Measurements from ENCODE around the gene TRAPPC3L. TPM values are rescaled to one million over a fixed set of nuclear protein-coding genes. Genes with fewer than 3 reads are reported as not detected.

TRAPPC3L gene
- total and polyA plus RNA-seq, 2 donors: 0.05 to 0.42 TPM

DNA sequence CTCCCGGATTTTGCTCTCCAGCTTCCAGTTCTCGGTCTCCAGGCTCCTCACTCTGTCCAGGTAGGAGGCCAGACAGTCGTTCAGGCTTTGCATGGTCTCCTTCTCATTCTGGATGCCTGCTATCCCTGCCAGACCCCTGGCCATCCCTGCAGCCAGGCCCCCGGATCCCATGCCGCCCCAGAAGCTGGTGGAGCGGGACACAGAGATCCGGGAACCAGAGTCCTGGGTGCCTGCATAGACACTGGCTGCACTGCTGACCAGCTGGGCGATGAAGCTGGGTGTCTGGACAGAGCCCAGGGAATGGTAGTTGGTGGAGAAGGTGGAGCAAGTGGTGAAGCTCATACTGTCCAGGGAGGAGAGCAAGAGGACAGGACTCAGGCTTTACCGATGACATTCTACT, 87.2 kb downstream of the TRAPPC3L start:
- WGBS: 93% methylated on average over 9 of the region's 9 CpGs
- no peak overlapping the region for H3K27ac ChIP-seq (ENCODE audit: low read depth)
- H3K4me1 ChIP-seq (ENCODE audit: insufficient read depth): no peaks in the 10 kb centered on the region
- DNase-seq (ENCODE audit: extremely low spot score): no peak
- H3K36me3 ChIP-seq (ENCODE audit: insufficient read depth): no peaks in the 10 kb centered on the region
- H3K4me3 ChIP-seq (ENCODE audit: low read depth, low read length): no peak overlapping the region

DNA sequence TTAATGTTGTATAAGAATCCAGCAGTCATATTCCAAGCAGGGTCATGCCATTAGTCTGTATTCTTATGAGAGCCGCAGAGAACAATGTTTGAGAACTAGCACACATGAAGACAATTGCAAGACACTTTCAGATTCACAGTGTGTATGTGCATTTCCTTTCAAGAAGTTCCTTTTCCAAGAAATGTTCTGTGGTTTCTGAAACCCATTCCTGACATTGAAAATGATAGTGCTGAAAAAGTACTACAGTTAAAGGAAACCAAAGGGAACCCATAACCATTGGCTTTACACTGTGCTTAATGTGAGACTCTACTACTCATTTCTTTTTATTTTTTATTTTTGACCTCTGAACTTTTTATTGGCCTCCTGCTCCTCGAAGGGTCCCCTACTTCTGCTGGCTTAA, 88.6 kb downstream of the TRAPPC3L start:
- no peaks in the 10 kb centered on the region for H3K36me3 ChIP-seq (ENCODE audit: insufficient read depth)
- DNase-seq (ENCODE audit: extremely low spot score): no peak
- no peak overlapping the region for H3K4me3 ChIP-seq (ENCODE audit: low read depth, low read length)
- H3K4me1 ChIP-seq (ENCODE audit: insufficient read depth): no peaks in the 10 kb centered on the region
- no peak overlapping the region for H3K27ac ChIP-seq (ENCODE audit: low read depth)
- WGBS: 83% methylated on average over 2 of the region's 2 CpGs

DNA sequence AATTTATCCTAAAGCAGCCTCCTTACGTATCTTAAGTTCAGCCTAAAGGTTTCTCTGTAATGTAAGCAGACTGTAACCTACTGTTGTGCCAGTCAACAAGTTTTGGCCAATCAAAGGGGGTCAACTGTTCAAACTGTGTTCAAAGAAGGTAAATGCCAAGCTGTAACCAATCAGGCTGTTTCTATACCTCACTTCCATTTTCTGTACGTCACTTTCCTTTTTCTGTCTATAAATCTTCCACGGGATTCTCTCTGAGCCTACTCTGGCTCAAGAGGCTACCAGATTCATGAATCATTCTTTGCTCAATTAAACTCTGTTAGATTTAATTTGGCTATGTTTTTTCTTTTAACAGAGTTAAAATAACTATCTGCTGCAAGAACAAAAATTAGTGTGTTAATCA, 89.4 kb downstream of the TRAPPC3L start:
- Histone ChIP-seq H3K4me3 (ENCODE audit: low read depth, low read length) (no peak overlapping the region), H3K36me3 (ENCODE audit: insufficient read depth) (no peaks in the 10 kb centered on the region), H3K4me1 (ENCODE audit: insufficient read depth) (no peaks in the 10 kb centered on the region), H3K27ac (ENCODE audit: low read depth) (no peak overlapping the region)
- DNase-seq (ENCODE audit: extremely low spot score): no peak
- WGBS: 88% methylated on average over 3 of the region's 3 CpGs

DNA sequence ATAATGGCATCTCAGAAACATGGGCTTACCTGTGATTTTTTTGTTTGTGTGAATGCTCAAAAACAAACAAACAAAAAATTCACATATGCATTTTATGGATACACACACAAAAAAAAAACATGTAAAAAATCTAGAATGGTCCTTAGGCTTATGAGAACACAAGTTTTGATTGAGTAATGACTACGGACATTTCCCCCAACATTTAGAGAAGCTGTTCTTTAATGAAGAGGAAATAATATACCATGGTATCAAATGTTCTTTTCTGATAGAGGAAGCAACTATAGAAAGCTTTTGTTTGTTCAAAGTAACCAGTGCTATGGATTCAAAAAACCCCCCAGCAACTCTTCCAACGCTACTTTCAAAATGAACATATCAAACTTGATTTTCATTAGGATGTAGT, 93.0 kb downstream of the TRAPPC3L start:
- Histone ChIP-seq H3K4me3 (ENCODE audit: low read depth, low read length) (no peak overlapping the region), H3K27ac (ENCODE audit: low read depth) (no peak overlapping the region), H3K36me3 (ENCODE audit: insufficient read depth) (no peaks in the 10 kb centered on the region), H3K4me1 (ENCODE audit: insufficient read depth) (no peaks in the 10 kb centered on the region)
- 87% methylated on average over 2 of the region's 2 CpGs for WGBS
- DNase-seq (ENCODE audit: extremely low spot score): no peak

DNA sequence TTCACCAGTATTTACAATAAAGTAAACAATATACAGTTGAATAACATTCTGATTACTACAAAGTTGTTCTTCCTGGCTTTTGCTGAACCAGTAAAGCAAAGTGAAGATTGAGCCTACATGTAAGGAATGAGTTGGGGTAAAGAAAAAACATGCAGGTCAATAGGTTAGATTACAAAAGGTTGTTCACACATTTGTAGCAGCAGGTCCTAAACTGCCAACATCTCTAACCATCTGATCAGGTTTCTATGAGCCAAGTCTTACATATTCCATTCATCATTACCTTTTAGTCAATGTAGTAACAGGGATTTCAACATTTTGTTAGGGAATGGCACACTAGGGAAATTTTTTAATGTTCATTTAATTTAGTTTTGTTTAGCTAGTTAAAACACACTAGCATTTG, 93.6 kb downstream of the TRAPPC3L start:
- no peak for DNase-seq (ENCODE audit: extremely low spot score)
- no peaks in the 10 kb centered on the region for H3K36me3 ChIP-seq (ENCODE audit: insufficient read depth)
- H3K27ac ChIP-seq (ENCODE audit: low read depth): no peak overlapping the region
- no peaks in the 10 kb centered on the region for H3K4me1 ChIP-seq (ENCODE audit: insufficient read depth)
- H3K4me3 ChIP-seq (ENCODE audit: low read depth, low read length): no peak overlapping the region

DNA sequence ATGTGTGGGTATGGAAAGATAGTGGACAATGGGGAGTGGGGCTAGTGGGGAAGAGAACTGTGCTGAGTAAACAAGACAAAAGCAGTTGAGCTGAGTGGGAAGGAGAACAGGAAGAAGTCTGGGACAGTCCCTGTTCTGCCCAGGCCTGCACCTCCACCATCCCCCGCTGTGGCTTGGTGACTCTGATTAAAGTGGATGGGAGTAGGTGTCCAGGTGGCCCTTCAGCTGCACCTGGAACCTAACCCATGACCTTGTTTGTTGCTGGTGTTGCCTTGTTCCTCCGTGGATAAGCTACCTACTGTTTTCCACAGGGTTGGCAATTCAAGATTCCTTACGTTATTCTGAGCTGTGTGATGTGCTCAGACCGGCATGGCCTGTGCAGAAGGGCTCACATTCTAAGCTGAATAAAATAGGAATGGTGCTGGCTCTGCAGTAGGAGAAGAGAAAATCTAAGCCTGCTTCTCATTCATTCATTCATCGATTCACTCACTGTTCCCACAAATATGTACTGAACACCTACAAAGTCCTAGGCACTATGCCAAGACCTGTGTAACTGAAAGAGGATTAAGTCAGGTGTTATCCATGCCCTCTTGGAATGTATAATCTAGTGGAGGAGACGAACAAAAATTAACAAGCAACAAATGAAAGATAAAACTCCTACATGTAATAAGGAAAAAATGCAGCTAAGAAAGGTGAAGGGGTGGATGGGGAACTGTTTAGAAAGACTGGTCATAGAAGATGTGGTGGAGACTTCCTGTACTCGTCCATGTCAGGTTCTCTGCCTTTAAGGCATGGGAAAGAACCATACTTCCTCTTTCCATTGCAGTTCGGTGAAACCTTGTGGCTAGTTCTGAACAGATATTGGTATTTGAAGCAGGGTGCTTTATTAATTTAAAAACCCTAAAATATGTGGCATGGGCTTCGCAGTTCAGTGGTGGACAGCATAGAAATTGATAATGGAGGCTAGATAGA, 94.4 kb downstream of the TRAPPC3L start:
- H3K36me3 ChIP-seq (ENCODE audit: insufficient read depth): no peaks in the 10 kb centered on the region
- DNase-seq (ENCODE audit: extremely low spot score): no peak
- no peak overlapping the region for H3K4me3 ChIP-seq (ENCODE audit: low read depth, low read length)
- no peaks in the 10 kb centered on the region for H3K4me1 ChIP-seq (ENCODE audit: insufficient read depth)
- 75% methylated on average over 9 of the region's 9 CpGs for WGBS
- no peak overlapping the region for H3K27ac ChIP-seq (ENCODE audit: low read depth)

DNA sequence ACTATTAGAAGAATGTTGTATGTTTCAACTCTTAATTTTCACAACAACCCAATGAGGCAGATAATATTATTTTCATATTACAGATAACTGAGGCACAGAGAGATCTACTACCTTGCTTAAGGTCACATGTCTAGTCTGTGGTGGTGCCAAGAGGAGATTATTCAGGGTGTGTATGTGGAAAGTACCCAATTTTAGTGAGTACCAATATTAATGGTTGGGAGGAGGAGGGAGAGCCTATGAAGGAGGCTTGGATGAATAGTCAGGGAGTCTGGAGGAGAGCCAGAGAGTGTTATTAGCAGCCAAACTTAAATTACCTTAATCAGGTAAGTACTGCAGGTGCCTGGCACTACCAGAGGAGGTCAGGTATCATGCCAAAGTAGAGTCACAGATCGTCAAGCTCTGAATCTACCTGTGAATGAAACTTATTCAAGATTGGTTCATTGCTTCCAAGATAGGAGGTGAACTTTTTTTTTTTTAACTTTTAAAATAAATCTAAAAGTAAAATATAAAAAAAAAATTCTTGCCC, 95.2 kb downstream of the TRAPPC3L start:
- H3K4me3 ChIP-seq (ENCODE audit: low read depth, low read length): no peak overlapping the region
- no peaks in the 10 kb centered on the region for H3K36me3 ChIP-seq (ENCODE audit: insufficient read depth)
- 82% methylated on average over 1 of the region's 1 CpG for WGBS
- no peaks in the 10 kb centered on the region for H3K4me1 ChIP-seq (ENCODE audit: insufficient read depth)
- no peak overlapping the region for H3K27ac ChIP-seq (ENCODE audit: low read depth)
- DNase-seq (ENCODE audit: extremely low spot score): no peak

DNA sequence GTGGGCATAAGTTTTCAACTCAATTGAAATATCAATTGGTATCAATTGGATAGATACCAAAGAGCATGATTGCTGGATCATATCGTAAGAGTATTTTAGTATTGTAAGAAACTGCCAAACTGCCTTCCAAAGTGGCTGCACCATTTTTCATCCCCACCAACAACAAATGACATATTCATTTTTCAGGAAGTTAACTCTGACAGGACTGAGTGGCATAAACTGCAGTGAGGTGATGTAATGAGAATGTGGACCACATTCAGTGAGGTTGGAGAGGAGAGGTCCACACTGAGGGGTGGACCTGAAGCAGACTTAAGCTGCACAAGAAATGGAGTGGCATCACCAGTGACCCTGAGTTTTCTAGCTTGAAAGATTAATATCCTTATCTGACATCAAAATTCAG, 95.9 kb downstream of the TRAPPC3L start:
- H3K27ac ChIP-seq (ENCODE audit: low read depth): no peak overlapping the region
- no peak for DNase-seq (ENCODE audit: extremely low spot score)
- no peak overlapping the region for H3K4me3 ChIP-seq (ENCODE audit: low read depth, low read length)
- no peaks in the 10 kb centered on the region for H3K36me3 ChIP-seq (ENCODE audit: insufficient read depth)
- no peaks in the 10 kb centered on the region for H3K4me1 ChIP-seq (ENCODE audit: insufficient read depth)
- WGBS: 92% methylated on average over 1 of the region's 1 CpG

DNA sequence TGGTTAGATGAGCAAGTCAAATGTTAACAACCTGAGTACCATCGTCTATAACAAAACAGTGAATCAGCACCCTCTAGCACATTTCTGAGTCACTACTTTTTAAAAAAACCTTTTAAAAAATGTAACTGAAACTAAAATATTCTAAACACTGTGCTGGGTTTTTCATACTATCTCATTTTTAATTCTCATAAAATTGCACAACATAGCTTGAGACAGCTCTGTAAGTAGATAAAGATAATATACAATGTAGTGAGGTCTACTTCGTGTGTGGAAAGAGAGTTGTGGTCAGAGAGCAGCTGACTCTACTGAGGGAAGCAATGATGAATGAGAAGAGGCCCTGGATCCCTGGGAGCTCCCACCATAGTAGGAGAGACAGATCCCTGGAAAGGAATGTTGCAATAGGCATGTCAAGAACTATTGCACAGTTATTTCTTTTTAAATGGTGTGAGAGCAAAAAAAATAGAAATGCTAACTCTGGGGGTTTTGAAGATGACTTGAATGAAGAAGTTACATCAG, 97.9 kb downstream of the TRAPPC3L start:
- WGBS: 11% methylated on average over 2 of the region's 2 CpGs
- H3K4me3 ChIP-seq (ENCODE audit: low read depth, low read length): no peak overlapping the region

DNA sequence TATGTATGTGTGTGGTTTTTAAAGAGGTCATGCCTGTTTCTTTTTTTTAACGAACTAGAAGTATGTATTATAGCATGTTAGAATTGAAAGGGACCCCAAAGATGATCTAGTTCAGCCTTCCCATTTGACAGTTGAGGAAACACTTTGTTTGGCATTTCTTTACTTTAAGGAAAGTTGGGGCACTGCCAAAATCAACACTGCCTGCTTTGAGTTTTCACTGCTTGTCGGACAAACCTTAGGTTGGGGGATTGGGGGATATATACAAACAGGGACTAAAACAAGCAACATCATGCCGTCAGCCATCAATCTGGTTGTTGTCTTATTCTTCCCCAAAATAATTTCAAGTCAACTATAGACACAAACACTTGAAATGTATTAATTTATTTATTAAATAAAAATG, 98.4 kb downstream of the TRAPPC3L start:
- no peaks in the 10 kb centered on the region for H3K4me1 ChIP-seq (ENCODE audit: insufficient read depth)
- WGBS: 45% methylated on average over 3 of the region's 3 CpGs
- no peaks in the 10 kb centered on the region for H3K36me3 ChIP-seq (ENCODE audit: insufficient read depth)
- no peak overlapping the region for H3K4me3 ChIP-seq (ENCODE audit: low read depth, low read length)
- DNase-seq (ENCODE audit: extremely low spot score): no peak
- H3K27ac ChIP-seq (ENCODE audit: low read depth): no peak overlapping the region

More for the DNA sequence above, 97.9 kb downstream of the TRAPPC3L start:
- Histone ChIP-seq H3K27ac (ENCODE audit: low read depth) (no peak overlapping the region), H3K4me1 (ENCODE audit: insufficient read depth) (no peaks in the 10 kb centered on the region), H3K36me3 (ENCODE audit: insufficient read depth) (no peaks in the 10 kb centered on the region)
- no peak for DNase-seq (ENCODE audit: extremely low spot score)

DNA sequence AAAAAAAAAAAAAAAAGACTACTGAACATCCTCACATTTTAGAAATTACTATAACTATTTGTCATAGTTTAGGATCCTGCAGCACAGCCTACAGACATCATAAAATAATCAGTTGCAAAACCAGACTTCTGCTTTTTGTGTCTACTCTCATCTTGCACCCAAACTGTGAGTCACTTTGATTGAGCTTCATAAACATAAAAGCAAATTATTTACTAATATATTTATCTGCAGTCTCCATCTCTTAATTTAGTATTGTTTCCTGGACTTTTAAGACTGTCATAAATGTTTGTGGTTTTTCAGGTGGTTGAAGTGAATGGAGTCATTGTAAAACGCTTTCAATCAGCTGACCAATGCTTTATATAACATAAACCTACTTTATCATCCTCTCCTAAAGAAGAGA, 99.1 kb downstream of the TRAPPC3L start:
- WGBS: 74% methylated on average over 1 of the region's 1 CpG
- DNase-seq (ENCODE audit: extremely low spot score): no peak
- H3K27ac ChIP-seq (ENCODE audit: low read depth): no peak overlapping the region
- no peak overlapping the region for H3K4me3 ChIP-seq (ENCODE audit: low read depth, low read length)
- no peaks in the 10 kb centered on the region for H3K4me1 ChIP-seq (ENCODE audit: insufficient read depth)
- H3K36me3 ChIP-seq (ENCODE audit: insufficient read depth): no peaks in the 10 kb centered on the region

DNA sequence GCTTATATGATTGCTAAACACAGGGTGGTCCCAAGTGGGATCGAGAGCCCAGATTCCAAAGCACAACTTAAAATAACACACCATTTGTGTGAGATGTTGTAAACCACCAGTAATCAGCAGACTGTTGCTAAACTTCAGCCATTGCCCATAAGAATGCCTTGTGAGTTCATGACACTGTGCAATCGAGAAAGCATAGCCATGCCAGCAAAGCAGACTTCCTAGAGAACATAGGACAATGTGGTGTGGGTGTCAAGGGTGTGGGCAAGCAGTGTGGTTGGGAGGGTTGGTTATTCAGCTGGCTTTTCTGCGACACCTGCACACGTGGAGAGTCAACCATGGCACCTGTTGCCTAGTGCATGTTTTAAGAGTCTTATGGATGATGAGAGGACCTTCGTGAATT, 100.4 kb downstream of the TRAPPC3L start:
- H3K27ac ChIP-seq (ENCODE audit: low read depth): no peak overlapping the region
- no peak for DNase-seq (ENCODE audit: extremely low spot score)
- no peaks in the 10 kb centered on the region for H3K4me1 ChIP-seq (ENCODE audit: insufficient read depth)
- 58% methylated on average over 5 of the region's 5 CpGs for WGBS
- H3K4me3 ChIP-seq (ENCODE audit: low read depth, low read length): no peak overlapping the region
- H3K36me3 ChIP-seq (ENCODE audit: insufficient read depth): no peaks in the 10 kb centered on the region
